Esophagus squamous epithelium (tissue), 5 donors: Measurements from ENCODE around the gene ATP10A. TPM values are rescaled to one million over a fixed set of nuclear protein-coding genes. Genes with fewer than 3 reads are reported as not detected.
A peak's percentile ranks its signal among the peaks of the same experiment; 100 is the strongest.

ENCODE experiments used
- DNase-seq: peaks from one replicate; lab custom pipeline; 2025; lab: John Stamatoyannopoulos, UW
- H3K27ac ChIP-seq, 4 donors: fragments of 200-600 bp; sonication (generic); one replicate each; pipeline ENCODE4 v1.5.1; 2016 to 2019; ENCODE audit warnings: mild to moderate bottlenecking in 1 of 4
- H3K27me3 ChIP-seq, 4 donors: fragments of 200-600 bp; sonication (generic); 1 replicate in 3 of 4; 2 replicates in 1 of 4; pipeline versions ENCODE4 v1.5.1 to v1.6.0; 2017 to 2021; ENCODE audit warnings: antibody characterized with exemption in 1 of 4
- H3K36me3 ChIP-seq, 3 donors: fragments of 200-600 bp; sonication (generic); one replicate each; pipeline ENCODE4 v1.5.1; 2016 to 2019
- H3K4me1 ChIP-seq, 3 donors: fragments of 200-600 bp; sonication (generic); one replicate each; pipeline ENCODE4 v1.5.1; 2017 to 2019
- H3K4me3 ChIP-seq, 4 donors: fragments of 200-600 bp; sonication (generic); 1 replicate in 3 of 4; 2 replicates in 1 of 4; pipeline ENCODE4 v1.5.1; 2016 to 2019; ENCODE audit warnings: mild to moderate bottlenecking in 2 of 4, moderate library complexity in 1 of 4
- H3K9me3 ChIP-seq, 3 donors: fragments of 200-600 bp; sonication (generic); one replicate each; pipeline ENCODE4 v1.5.1; 2016 to 2019
- CTCF ChIP-seq, 6 experiments: fragments of 450-650 bp in 4 of 6; fragments of 200-600 bp in 2 of 6; sonication (generic) in 2 of 6; IDR thresholded peaks; one replicate each; pipeline ENCODE4 v1.5.1; 2016 to 2019; ENCODE audit warnings: antibody characterized with exemption in 6 of 6, mild to moderate bottlenecking in 4 of 6, moderate library complexity in 4 of 6
- POLR2A ChIP-seq, 4 donors: fragments of 450-650 bp; IDR thresholded peaks; one replicate each; pipeline ENCODE4 v1.6.1; 2017; ENCODE audit warnings: antibody characterized with exemption in 4 of 4, mild to moderate bottlenecking in 4 of 4, moderate library complexity in 3 of 4
- WGBS, 2 donors: methylation state at CpG; one replicate each; pipeline ENCODE4 v1.1.5; 2018; 5-methylcytosine and 5-hydroxymethylcytosine counted together
- intact Hi-C: fragments of 100-400 bp; cut with DNase I; formaldehyde crosslinking; loops from one replicate; pipeline ENCODE4 v1.15.0; 2022
- total RNA-seq, 4 donors: library from RNA; depleted of rRNA; stranded (reverse); fragments of >200 nt; gene quantifications; one replicate each; pipeline ENCODE4 v1.1.0, GENCODE V29; 2016
- donor health status: DM: yes; HTN: yes; CAD: no.

The ATP10A gene
- total RNA-seq, 4 donors from 2014 or later: 0.88 to 6.3 (median 1.9) TPM

GRCh38 chr15:25673351-25673750, 189.8 kb downstream of the ATP10A start:
- peak overlapping the region in 2 of 4 donors; percentile 76 to 79 for H3K27ac ChIP-seq
- no peak for TF ChIP-seq CTCF (IDR thresholded peaks at IDR 0.05)
- no peak for TF ChIP-seq POLR2A (IDR thresholded peaks at IDR 0.05)
- H3K27me3 ChIP-seq: peaks cover 0 to 19% (median 0%) of the 10 kb centered on the region in 4 donors
- peaks cover 5 to 53% (median 20%) of the 10 kb centered on the region in 3 donors for H3K4me1 ChIP-seq
- no peaks in the 10 kb centered on the region for H3K9me3 ChIP-seq
- H3K36me3 ChIP-seq: no peaks in the 10 kb centered on the region
- intact Hi-C loops: no loop called here
- no peak overlapping the region for H3K4me3 ChIP-seq
- DNase-seq: no peak
- 42 to 51% methylated on average over 5 to 9 of the region's 9 CpGs for WGBS, 2 donors

GRCh38 chr15:25671132-25671531, 192.0 kb downstream of the ATP10A start:
- Histone ChIP-seq H3K27me3 (peaks cover 0 to 25% (median 0%) of the 10 kb centered on the region in 4 donors), H3K27ac (peak overlapping the region in 3 of 4 donors; percentile 59 to 73 (median 72)), H3K36me3 (no peaks in the 10 kb centered on the region), H3K9me3 (no peaks in the 10 kb centered on the region), H3K4me1 (peaks cover 5 to 52% (median 20%) of the 10 kb centered on the region in 3 donors), H3K4me3 (no peak overlapping the region)
- WGBS, 2 donors: 15 to 39% methylated on average over 5 to 6 of the region's 6 CpGs
- intact Hi-C loops: no loop called here
- TF ChIP-seq POLR2A (IDR thresholded peaks at IDR 0.05): no peak
- TF ChIP-seq CTCF (IDR thresholded peaks at IDR 0.05): no peak
- no peak for DNase-seq

GRCh38 chr15:25670621-25671020, 192.5 kb downstream of the ATP10A start:
- no peak for DNase-seq
- Histone ChIP-seq H3K4me1 (peaks cover 5 to 46% (median 20%) of the 10 kb centered on the region in 3 donors), H3K4me3 (no peak overlapping the region), H3K27ac (peak overlapping the region in 3 of 4 donors; percentile 59 to 73 (median 72)), H3K9me3 (no peaks in the 10 kb centered on the region), H3K27me3 (peaks cover 0 to 25% (median 0%) of the 10 kb centered on the region in 4 donors), H3K36me3 (no peaks in the 10 kb centered on the region)
- intact Hi-C loops: no loop called here
- TF ChIP-seq POLR2A (IDR thresholded peaks at IDR 0.05): no peak
- WGBS, 2 donors: 12 to 17% methylated on average over 6 of the region's 6 CpGs

GRCh38 chr15:25670025-25670554, 193.0 kb downstream of the ATP10A start:
- Histone ChIP-seq H3K36me3 (no peaks in the 10 kb centered on the region), H3K27me3 (peaks cover 0 to 25% (median 0%) of the 10 kb centered on the region in 4 donors), H3K4me1 (peaks cover 5 to 42% (median 20%) of the 10 kb centered on the region in 3 donors), H3K9me3 (no peaks in the 10 kb centered on the region), H3K27ac (peak overlapping the region in 3 of 4 donors; percentile 59 to 73 (median 72)), H3K4me3 (peak overlapping the region in 2 of 4 donors; percentile 7 to 27)
- 6 to 10% methylated on average over 5 to 8 of the region's 15 CpGs for WGBS, 2 donors
- intact Hi-C loops: no loop called here
- no peak for DNase-seq
- TF ChIP-seq POLR2A (IDR thresholded peaks at IDR 0.05) (no peak), CTCF (IDR thresholded peaks at IDR 0.05) (no peak)

- peaks cover 0 to 25% (median 0%) of the 10 kb centered on the region in 4 donors for H3K27me3 ChIP-seq
- no peak overlapping the region for H3K4me3 ChIP-seq
- TF ChIP-seq POLR2A (IDR thresholded peaks at IDR 0.05) (no peak), CTCF (IDR thresholded peaks at IDR 0.05) (no peak)
- no peaks in the 10 kb centered on the region for H3K9me3 ChIP-seq
- DNase-seq: no peak
- H3K27ac ChIP-seq: peak overlapping the region in 2 of 4 donors; percentile 16 to 59
- 34 to 35% methylated on average over 3 to 4 of the region's 4 CpGs for WGBS, 2 donors
- no peaks in the 10 kb centered on the region for H3K36me3 ChIP-seq
- intact Hi-C loops: no loop called here
- H3K4me1 ChIP-seq: peaks cover 5 to 32% (median 16%) of the 10 kb centered on the region in 3 donors
Observed at GRCh38 chr15:25668901-25669300, 194.2 kb downstream of the ATP10A start.
